Upper lobe of left lung (tissue), 4 donors: ENCODE data around the gene PNKD.

ENCODE experiments used
- POLR2A ChIP-seq, 4 donors: fragments of 450-650 bp; IDR thresholded peaks; one replicate each; pipeline ENCODE4 v1.5.1; 2016 to 2017; ENCODE audit warnings: antibody characterized with exemption in 4 of 4, mild to moderate bottlenecking in 2 of 4
- TF ChIP-seq, protein P1 (sequence below), 6 experiments: fragments of 450-650 bp in 4 of 6; fragments of 200-600 bp in 2 of 6; sonication (generic) in 2 of 6; IDR thresholded peaks; one replicate each; pipeline ENCODE4 v1.5.1; 2016 to 2019; ENCODE audit warnings: antibody characterized with exemption in 6 of 6

DNA sequence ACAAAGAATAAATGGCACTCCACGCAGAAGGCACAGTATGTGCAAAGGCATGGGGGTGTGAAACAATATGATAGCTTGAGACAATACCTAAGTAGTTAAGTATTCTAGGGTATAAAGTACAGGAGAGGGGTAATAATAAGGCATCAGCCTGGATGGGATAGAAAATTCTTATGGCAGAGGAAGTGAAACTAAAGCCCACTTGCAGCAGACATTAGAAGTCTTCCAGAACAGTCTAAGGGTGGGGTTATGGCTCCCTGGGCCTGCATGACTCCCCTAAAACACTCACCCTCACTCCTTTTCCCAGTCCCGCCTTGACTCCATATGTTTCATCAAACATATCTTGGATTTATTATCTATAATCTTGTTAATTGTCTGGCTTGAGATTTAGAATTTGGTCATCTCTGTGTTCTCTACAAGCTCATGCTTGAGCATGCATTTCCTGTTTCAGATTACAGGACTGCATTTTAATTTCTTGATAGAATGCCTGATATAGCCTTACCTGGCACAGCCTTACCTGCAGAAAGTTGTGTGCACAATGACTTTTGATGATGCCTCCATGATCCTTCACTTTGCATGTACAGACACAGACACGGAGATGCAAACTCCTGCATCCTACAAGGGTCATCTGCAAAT is 50.5 kb downstream of the PNKD start:
- TF ChIP-seq, protein P1, sequence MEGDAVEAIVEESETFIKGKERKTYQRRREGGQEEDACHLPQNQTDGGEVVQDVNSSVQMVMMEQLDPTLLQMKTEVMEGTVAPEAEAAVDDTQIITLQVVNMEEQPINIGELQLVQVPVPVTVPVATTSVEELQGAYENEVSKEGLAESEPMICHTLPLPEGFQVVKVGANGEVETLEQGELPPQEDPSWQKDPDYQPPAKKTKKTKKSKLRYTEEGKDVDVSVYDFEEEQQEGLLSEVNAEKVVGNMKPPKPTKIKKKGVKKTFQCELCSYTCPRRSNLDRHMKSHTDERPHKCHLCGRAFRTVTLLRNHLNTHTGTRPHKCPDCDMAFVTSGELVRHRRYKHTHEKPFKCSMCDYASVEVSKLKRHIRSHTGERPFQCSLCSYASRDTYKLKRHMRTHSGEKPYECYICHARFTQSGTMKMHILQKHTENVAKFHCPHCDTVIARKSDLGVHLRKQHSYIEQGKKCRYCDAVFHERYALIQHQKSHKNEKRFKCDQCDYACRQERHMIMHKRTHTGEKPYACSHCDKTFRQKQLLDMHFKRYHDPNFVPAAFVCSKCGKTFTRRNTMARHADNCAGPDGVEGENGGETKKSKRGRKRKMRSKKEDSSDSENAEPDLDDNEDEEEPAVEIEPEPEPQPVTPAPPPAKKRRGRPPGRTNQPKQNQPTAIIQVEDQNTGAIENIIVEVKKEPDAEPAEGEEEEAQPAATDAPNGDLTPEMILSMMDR (IDR thresholded peaks at IDR 0.05): no peak
- TF ChIP-seq POLR2A (IDR thresholded peaks at IDR 0.05): no peak
